Transverse colon (tissue), 4 donors: Measurements from ENCODE around the gene RELN. TPM values are rescaled to one million over a fixed set of nuclear protein-coding genes. Genes with fewer than 3 reads are reported as not detected.

Source experiments
- DNase-seq: peaks from one replicate; pipeline ENCODE4 v3.0.0-alpha.2; 2019
- H3K27ac ChIP-seq, 4 donors: fragments of 200-600 bp; sonication (generic); 2 replicates each; pipeline ENCODE4 v1.5.1; 2016 to 2018; ENCODE audit warnings: inconsistent platforms in 4 of 4
- H3K27me3 ChIP-seq: fragments of 200-600 bp; sonication (generic); 2 replicates; pipeline ENCODE4 v1.5.1; 2017; ENCODE audit warnings: inconsistent platforms
- H3K36me3 ChIP-seq, 4 donors: fragments of 200-600 bp; sonication (generic); 2 replicates each; pipeline ENCODE4 v1.5.1; 2017 to 2019; ENCODE audit warnings: inconsistent platforms in 4 of 4
- H3K4me1 ChIP-seq, 4 donors: fragments of 200-600 bp; sonication (generic); 2 replicates each; pipeline ENCODE4 v1.5.1; 2017 to 2020; ENCODE audit warnings: inconsistent platforms in 4 of 4
- H3K4me3 ChIP-seq, 4 donors: fragments of 200-600 bp; sonication (generic); 1 replicate in 1 of 4; 2 replicates in 3 of 4; pipeline versions ENCODE4 v1.5.1 to v1.6.1; 2017 to 2019; ENCODE audit warnings: inconsistent platforms in 4 of 4
- H3K9me3 ChIP-seq, 2 donors: fragments of 200-600 bp; sonication (generic); 2 replicates each; pipeline ENCODE4 v1.5.1; 2017 to 2019; ENCODE audit warnings: inconsistent platforms in 2 of 2
- CTCF ChIP-seq, 5 experiments: fragments of 200-600 bp in 3 of 5; fragments of 450-650 bp in 2 of 5; sonication (generic) in 3 of 5; IDR thresholded peaks; 1 replicate in 2 of 5; 2 replicates in 3 of 5; pipeline ENCODE4 v1.5.1; 2016 to 2017; ENCODE audit warnings: antibody characterized with exemption in 5 of 5, inconsistent platforms in 3 of 5, mild to moderate bottlenecking in 2 of 5, moderate library complexity in 1 of 5
- EP300 ChIP-seq: sonication (generic); formaldehyde crosslinking; IDR thresholded peaks from one replicate; pipeline ENCODE4 v1.6.1; 2017; ENCODE audit warnings: antibody characterized with exemption, low read depth
- POLR2A ChIP-seq: fragments of 450-650 bp; IDR thresholded peaks from one replicate; pipeline ENCODE4 v1.6.1; 2016; ENCODE audit warnings: antibody characterized with exemption, mild to moderate bottlenecking, moderate library complexity
- POLR2AphosphoS5 ChIP-seq, 3 donors: sonication (generic); formaldehyde crosslinking; IDR thresholded peaks; one replicate each; pipeline ENCODE4 v1.6.1; 2016; ENCODE audit warnings: antibody characterized with exemption in 3 of 3
- WGBS, 2 donors: methylation state at CpG; one replicate each; pipeline ENCODE4 v1.1.5; 2018; ENCODE audit warnings: low coverage in 1 of 2; 5-methylcytosine and 5-hydroxymethylcytosine counted together
- in situ Hi-C, 4 donors: fragments of 200-750 bp; cut with MboI; loops; one replicate each; pipeline versions ENCODE4 v1.15.0 to v1.15.1; 2017; ENCODE audit warnings: low sequenced_read_pairs in 3 of 4, low pct_ligation_motif_present in 1 of 4, low pct_unique_long_range_greater_than_20kb in 1 of 4
- intact Hi-C: fragments of 100-400 bp; cut with DNase I; formaldehyde crosslinking; loops from one replicate; pipeline ENCODE4 v1.15.1; 2023; ENCODE audit warnings: low total_unique reads
- total RNA-seq, 4 donors: library from RNA; depleted of rRNA; stranded (reverse); fragments of >200 nt; gene quantifications; one replicate each; pipeline ENCODE4 v1.1.0, GENCODE V29; 2016

Gene RELN
- total RNA-seq, 4 donors from 2014 or later = 1.00 to 2.7 (median 1.5) TPM; not detected in 1

DNA sequence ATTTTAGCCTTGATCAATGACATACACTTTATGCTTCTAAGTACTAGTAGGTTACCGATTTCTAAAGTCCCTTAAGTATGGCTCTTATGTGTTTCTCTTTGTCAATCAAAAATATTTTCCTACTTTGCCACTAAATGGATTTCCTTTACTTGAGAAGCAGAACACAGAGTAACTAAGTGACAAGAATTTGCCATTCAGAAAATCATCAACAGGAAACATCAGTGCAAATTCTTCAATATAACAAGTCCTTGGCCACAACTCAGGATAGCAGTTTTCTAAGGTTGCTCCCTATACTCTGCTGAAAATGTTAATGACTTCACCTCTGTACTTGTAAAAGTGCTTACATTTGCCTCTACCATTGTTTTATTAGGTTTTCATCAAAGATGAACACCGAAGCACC lies 303.8 kb downstream of the RELN start:
- intact Hi-C loops (no loop called here), in situ Hi-C loops (no loop called here)
- Histone ChIP-seq H3K27ac (no peak overlapping the region), H3K36me3 (no peaks in the 10 kb centered on the region), H3K4me1 (no peaks in the 10 kb centered on the region), H3K9me3 (no peaks in the 10 kb centered on the region), H3K27me3 (no peaks in the 10 kb centered on the region), H3K4me3 (no peak overlapping the region)
- WGBS, 2 donors = 60 to 64% methylated on average over 2 of the region's 2 CpGs
- TF ChIP-seq EP300 (no peak), POLR2AphosphoS5 (IDR thresholded peaks at IDR 0.05) (no peak), CTCF (IDR thresholded peaks at IDR 0.05) (no peak), POLR2A (no peak)
- no peak for DNase-seq

DNA sequence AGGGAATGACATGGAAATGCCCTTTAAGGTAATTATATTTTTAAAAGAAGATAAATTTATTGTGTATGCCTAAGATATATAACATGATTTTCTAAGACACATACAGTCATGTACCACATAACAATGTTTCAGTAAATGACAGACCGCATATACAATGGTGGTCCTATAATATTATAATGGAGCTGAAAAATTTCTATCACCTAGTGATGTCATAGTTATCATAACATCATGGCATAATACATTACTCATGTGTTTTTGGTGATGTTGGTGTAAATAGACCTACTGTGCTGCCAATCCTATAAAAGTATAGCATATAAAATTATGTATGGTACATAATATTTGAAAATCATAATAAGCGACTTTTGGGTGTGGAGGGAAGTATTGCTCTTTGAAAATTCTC lies 306.1 kb downstream of the RELN start:
- Histone ChIP-seq H3K36me3 (no peaks in the 10 kb centered on the region), H3K4me3 (no peak overlapping the region), H3K4me1 (no peaks in the 10 kb centered on the region), H3K9me3 (no peaks in the 10 kb centered on the region), H3K27ac (no peak overlapping the region), H3K27me3 (no peaks in the 10 kb centered on the region)
- no peak for DNase-seq
- 80 to 89% methylated on average over 1 to 2 of the region's 2 CpGs for WGBS, 2 donors
- in situ Hi-C loops = no loop called here
- no peak for TF ChIP-seq EP300
- TF ChIP-seq CTCF (IDR thresholded peaks at IDR 0.05) = no peak
- TF ChIP-seq POLR2A = no peak
- no peak for TF ChIP-seq POLR2AphosphoS5 (IDR thresholded peaks at IDR 0.05)
- intact Hi-C loops = no loop called here

DNA sequence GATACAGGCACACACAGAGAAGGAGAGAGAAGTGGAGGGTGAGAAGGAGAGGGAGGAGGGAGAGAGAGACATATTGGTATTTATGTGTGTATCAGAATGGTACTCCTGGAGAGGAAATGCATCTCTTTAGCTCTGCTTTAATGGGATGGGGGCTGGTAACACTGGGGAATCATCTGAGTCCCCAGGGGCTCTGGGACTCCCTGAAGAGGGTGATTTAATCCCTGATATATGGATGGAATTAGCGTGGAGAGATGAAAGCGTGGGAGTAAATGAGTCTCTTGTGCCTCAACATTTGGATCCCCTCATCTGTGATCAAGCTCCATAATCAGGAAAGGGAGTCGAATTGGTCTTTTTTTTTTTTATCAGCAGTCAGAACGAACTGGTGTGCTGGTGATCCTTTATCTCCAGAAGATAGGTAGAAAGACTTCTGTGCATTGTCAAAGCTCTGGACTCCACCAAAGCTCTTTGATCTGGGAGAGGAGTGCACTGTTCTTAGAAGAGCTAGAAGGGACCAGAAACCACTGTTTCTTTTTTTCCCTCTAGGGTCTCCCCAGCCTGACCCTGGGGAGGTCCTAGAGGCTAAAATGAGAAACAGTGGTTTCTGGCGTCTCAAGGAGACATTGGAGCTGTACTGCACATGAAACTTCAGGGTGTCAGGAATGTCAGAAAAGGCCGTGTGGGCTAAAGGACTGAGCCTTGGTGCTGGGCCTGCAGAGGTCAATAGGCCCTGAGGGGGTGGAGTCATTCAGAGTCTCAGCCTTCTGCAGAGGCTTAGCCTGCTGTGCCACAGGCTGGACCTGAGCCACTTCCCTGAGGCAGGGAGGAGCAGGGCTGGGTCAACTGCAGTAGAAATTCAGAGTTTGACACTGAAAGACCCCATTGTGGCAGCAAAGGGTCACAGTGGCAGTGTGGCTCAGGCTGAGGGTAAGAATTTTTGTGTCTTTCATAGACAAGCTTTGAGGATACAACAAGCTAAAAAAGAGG lies 309.0 kb downstream of the RELN start:
- intact Hi-C loops = no loop called here
- no peak for DNase-seq
- Histone ChIP-seq H3K4me1 (no peaks in the 10 kb centered on the region), H3K27ac (no peak overlapping the region), H3K4me3 (no peak overlapping the region), H3K36me3 (no peaks in the 10 kb centered on the region), H3K9me3 (no peaks in the 10 kb centered on the region), H3K27me3 (no peaks in the 10 kb centered on the region)
- TF ChIP-seq CTCF (IDR thresholded peaks at IDR 0.05) (no peak), EP300 (no peak)
- WGBS, 2 donors = 50 to 54% methylated on average over 4 to 6 of the region's 6 CpGs
- in situ Hi-C loops = no loop called here

- intact Hi-C loops = no loop called here
- H3K36me3 ChIP-seq = no peaks in the 10 kb centered on the region
- H3K9me3 ChIP-seq = no peaks in the 10 kb centered on the region
- no peak overlapping the region for H3K4me3 ChIP-seq
- H3K4me1 ChIP-seq = no peaks in the 10 kb centered on the region
- TF ChIP-seq POLR2A (no peak), CTCF (IDR thresholded peaks at IDR 0.05) (no peak), POLR2AphosphoS5 (IDR thresholded peaks at IDR 0.05) (no peak), EP300 (no peak)
- no peak for DNase-seq
- WGBS, 2 donors = 76 to 82% methylated on average over 4 of the region's 4 CpGs
- no peaks in the 10 kb centered on the region for H3K27me3 ChIP-seq
- H3K27ac ChIP-seq = no peak overlapping the region
- in situ Hi-C loops = no loop called here
Measured at GRCh38 chr7:103679151-103680132, 310.0 kb downstream of the RELN start.
